ENCODE results near the gene COP1.

Gene COP1

DNA sequence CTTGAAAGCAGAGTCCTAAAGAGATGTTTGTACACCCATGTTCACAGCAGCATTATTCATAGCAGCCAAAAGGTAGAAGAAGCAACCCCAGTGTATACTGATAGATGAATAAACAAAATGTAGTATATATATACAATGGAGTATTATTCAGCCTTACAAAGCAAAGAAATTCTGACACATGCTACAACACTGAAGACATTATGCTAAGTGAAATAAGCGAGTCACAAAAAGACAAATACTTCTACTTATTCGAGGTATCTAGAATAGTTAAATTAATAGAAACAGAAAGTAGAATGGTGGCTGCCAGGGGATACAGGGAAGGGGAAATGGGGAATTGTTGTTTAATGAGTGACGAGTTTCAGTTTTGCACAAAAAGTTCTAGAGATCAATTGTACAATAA lies 23.5 kb downstream of the COP1 start:
- Histone ChIP-seq H3K4me2 (ENCODE audit: insufficient read depth, low read length) (no peak overlapping the region), H3K27ac (ENCODE audit: low read length) (no peak overlapping the region), H3K9ac (ENCODE audit: low read depth, low read length) (no peak overlapping the region), H2AFZ (ENCODE audit: low read depth, low read length) (no peak overlapping the region), H3K9me3 (ENCODE audit: insufficient read depth, low read length, severe bottlenecking) (no peaks in the 10 kb centered on the region), H3K79me2 (ENCODE audit: insufficient read depth, low read length) (peaks cover 98% of the 10 kb centered on the region), H4K20me1 (ENCODE audit: insufficient read depth, low read length) (peaks cover 45% of the 10 kb centered on the region; the same call in 1 of the 2 replicates), H3K4me1 (ENCODE audit: insufficient read depth, low read length) (no peaks in the 10 kb centered on the region), H3K27me3 (ENCODE audit: insufficient read depth, low read length, poor library complexity) (no peaks in the 10 kb centered on the region), H3K4me3 (ENCODE audit: low read depth in 1 of 2, low read length in 2 of 2) (no peak overlapping the region), H3K36me3 (ENCODE audit: insufficient read depth, low read length) (peaks cover 23% of the 10 kb centered on the region)
- DNase-seq (no peak), ATAC-seq (ENCODE audit: insufficient read depth, low read depth) (no peak)
- TF ChIP-seq EZH2 (IDR thresholded peaks at IDR 0.05; ENCODE audit: borderline replicate concordance, low read depth, low read length, severe bottlenecking): no peak
- TF ChIP-seq, protein P1, sequence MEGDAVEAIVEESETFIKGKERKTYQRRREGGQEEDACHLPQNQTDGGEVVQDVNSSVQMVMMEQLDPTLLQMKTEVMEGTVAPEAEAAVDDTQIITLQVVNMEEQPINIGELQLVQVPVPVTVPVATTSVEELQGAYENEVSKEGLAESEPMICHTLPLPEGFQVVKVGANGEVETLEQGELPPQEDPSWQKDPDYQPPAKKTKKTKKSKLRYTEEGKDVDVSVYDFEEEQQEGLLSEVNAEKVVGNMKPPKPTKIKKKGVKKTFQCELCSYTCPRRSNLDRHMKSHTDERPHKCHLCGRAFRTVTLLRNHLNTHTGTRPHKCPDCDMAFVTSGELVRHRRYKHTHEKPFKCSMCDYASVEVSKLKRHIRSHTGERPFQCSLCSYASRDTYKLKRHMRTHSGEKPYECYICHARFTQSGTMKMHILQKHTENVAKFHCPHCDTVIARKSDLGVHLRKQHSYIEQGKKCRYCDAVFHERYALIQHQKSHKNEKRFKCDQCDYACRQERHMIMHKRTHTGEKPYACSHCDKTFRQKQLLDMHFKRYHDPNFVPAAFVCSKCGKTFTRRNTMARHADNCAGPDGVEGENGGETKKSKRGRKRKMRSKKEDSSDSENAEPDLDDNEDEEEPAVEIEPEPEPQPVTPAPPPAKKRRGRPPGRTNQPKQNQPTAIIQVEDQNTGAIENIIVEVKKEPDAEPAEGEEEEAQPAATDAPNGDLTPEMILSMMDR (IDR thresholded peaks at IDR 0.05; ENCODE audit: borderline replicate concordance, extremely low read depth, low read length, poor library complexity, severe bottlenecking): no peak

DNA sequence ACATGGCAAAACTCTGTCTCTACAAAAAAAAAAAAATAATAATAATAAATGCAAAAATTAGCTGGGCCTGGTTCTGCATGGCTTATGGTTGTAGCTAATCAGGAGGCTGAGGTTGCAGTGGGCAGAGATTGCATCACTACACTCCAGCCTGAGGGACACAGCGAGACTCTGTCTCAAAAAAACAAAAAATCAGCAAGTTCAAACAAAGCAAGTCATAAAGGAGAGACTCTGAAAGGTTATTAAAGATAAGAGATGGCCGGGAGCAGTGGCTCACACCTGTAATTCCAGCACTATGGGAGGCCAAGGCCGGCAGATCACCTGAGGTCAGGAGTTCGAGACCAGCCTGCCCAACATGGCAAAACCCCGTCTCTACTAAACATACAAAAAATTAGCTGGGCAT lies 28.8 kb downstream of the COP1 start:
- Histone ChIP-seq H3K4me1 (ENCODE audit: insufficient read depth, low read length) (no peaks in the 10 kb centered on the region), H3K79me2 (ENCODE audit: insufficient read depth, low read length) (peaks cover 92% of the 10 kb centered on the region), H3K36me3 (ENCODE audit: insufficient read depth, low read length) (peaks cover 50% of the 10 kb centered on the region), H3K4me3 (ENCODE audit: low read depth in 1 of 2, low read length in 2 of 2) (no peak overlapping the region), H3K27ac (ENCODE audit: low read length) (no peak overlapping the region), H3K9ac (ENCODE audit: low read depth, low read length) (no peak overlapping the region), H3K27me3 (ENCODE audit: insufficient read depth, low read length, poor library complexity) (no peaks in the 10 kb centered on the region), H4K20me1 (ENCODE audit: insufficient read depth, low read length) (peaks cover 22% of the 10 kb centered on the region; the same call in 1 of the 2 replicates), H2AFZ (ENCODE audit: low read depth, low read length) (no peak overlapping the region), H3K4me2 (ENCODE audit: insufficient read depth, low read length) (no peak overlapping the region), H3K9me3 (ENCODE audit: insufficient read depth, low read length, severe bottlenecking) (no peaks in the 10 kb centered on the region)
- DNase-seq (no peak), ATAC-seq (ENCODE audit: insufficient read depth, low read depth) (no peak)
- no peak for TF ChIP-seq EZH2 (IDR thresholded peaks at IDR 0.05; ENCODE audit: borderline replicate concordance, low read depth, low read length, severe bottlenecking)
- TF ChIP-seq, protein P1 (IDR thresholded peaks at IDR 0.05; ENCODE audit: borderline replicate concordance, extremely low read depth, low read length, poor library complexity, severe bottlenecking): no peak

DNA sequence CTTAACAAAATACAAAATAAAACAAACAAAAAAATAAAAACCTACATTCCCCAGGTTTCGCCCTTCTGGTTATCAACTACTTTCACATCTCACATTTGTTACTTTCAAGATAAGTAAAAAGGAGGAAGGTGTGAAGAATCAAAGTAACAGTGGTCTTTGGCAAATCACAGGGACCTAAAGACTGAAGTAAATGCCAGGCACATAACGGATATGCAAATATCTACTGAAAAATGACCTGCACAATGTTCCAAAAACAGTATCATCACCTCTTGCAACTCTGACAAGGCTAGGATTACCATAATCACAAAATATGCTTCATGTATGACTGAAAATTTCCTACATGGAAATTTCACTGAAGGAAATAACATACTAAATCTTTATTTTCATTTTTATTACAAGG lies 29.3 kb downstream of the COP1 start:
- Histone ChIP-seq H3K79me2 (ENCODE audit: insufficient read depth, low read length) (peaks cover 89% of the 10 kb centered on the region), H3K4me1 (ENCODE audit: insufficient read depth, low read length) (no peaks in the 10 kb centered on the region), H3K4me2 (ENCODE audit: insufficient read depth, low read length) (no peak overlapping the region), H3K4me3 (ENCODE audit: low read depth in 1 of 2, low read length in 2 of 2) (no peak overlapping the region), H3K27me3 (ENCODE audit: insufficient read depth, low read length, poor library complexity) (no peaks in the 10 kb centered on the region), H3K9ac (ENCODE audit: low read depth, low read length) (no peak overlapping the region), H4K20me1 (ENCODE audit: insufficient read depth, low read length) (peaks cover 22% of the 10 kb centered on the region; the same call in 1 of the 2 replicates), H2AFZ (ENCODE audit: low read depth, low read length) (no peak overlapping the region), H3K36me3 (ENCODE audit: insufficient read depth, low read length) (peaks cover 55% of the 10 kb centered on the region), H3K9me3 (ENCODE audit: insufficient read depth, low read length, severe bottlenecking) (no peaks in the 10 kb centered on the region), H3K27ac (ENCODE audit: low read length) (no peak overlapping the region)
- DNase-seq (no peak), ATAC-seq (ENCODE audit: insufficient read depth, low read depth) (no peak)
- no peak for TF ChIP-seq EZH2 (IDR thresholded peaks at IDR 0.05; ENCODE audit: borderline replicate concordance, low read depth, low read length, severe bottlenecking)
- TF ChIP-seq, protein P1 (IDR thresholded peaks at IDR 0.05; ENCODE audit: borderline replicate concordance, extremely low read depth, low read length, poor library complexity, severe bottlenecking): no peak

DNA sequence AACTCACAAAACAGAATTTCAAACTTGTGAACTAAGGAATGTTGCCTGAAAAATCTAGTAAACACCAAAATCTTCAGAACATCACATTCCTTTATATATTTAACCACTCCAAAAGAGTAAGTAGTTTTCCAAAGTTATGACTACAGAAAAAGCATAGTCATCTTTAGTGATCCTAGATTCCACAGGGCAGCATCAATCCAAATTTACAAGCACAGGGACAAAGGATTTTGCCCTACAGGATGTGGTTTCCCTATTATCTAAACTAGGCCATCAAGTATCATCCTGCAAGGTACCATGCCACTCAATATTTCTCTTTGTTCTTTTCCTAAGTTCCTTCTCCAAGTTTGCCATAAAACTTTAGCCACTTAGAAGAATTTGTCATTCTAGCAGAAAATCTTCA lies 33.0 kb downstream of the COP1 start:
- H3K36me3 ChIP-seq (ENCODE audit: insufficient read depth, low read length): peaks cover 60% of the 10 kb centered on the region
- no peaks in the 10 kb centered on the region for H3K4me1 ChIP-seq (ENCODE audit: insufficient read depth, low read length)
- H3K79me2 ChIP-seq (ENCODE audit: insufficient read depth, low read length): peaks cover 78% of the 10 kb centered on the region
- H3K4me2 ChIP-seq (ENCODE audit: insufficient read depth, low read length): no peak overlapping the region
- H4K20me1 ChIP-seq (ENCODE audit: insufficient read depth, low read length): peaks cover 11% of the 10 kb centered on the region; the same call in 1 of the 2 replicates
- no peaks in the 10 kb centered on the region for H3K27me3 ChIP-seq (ENCODE audit: insufficient read depth, low read length, poor library complexity)
- H2AFZ ChIP-seq (ENCODE audit: low read depth, low read length): no peak overlapping the region
- no peak overlapping the region for H3K9ac ChIP-seq (ENCODE audit: low read depth, low read length)
- peaks cover 4% of the 10 kb centered on the region for H3K9me3 ChIP-seq (ENCODE audit: insufficient read depth, low read length, severe bottlenecking)
- ATAC-seq (ENCODE audit: insufficient read depth, low read depth): peak; percentile 42; the same call in 1 of the 3 replicates
- DNase-seq: no peak
- no peak overlapping the region for H3K27ac ChIP-seq (ENCODE audit: low read length)
- no peak for TF ChIP-seq EZH2 (IDR thresholded peaks at IDR 0.05; ENCODE audit: borderline replicate concordance, low read depth, low read length, severe bottlenecking)
- TF ChIP-seq, protein P1 (IDR thresholded peaks at IDR 0.05; ENCODE audit: borderline replicate concordance, extremely low read depth, low read length, poor library complexity, severe bottlenecking): no peak
- H3K4me3 ChIP-seq (ENCODE audit: low read depth in 1 of 2, low read length in 2 of 2): no peak overlapping the region
